Mammary epithelial cell (primary cell): ENCODE data around the gene CCDC93.

Source experiments
- EZH2 ChIP-seq: IDR thresholded peaks from 2 replicates; pipeline ENCODE4 v1.6.1; 2012; ENCODE audit warnings: low read length, inconsistent platforms, borderline replicate concordance
- TF ChIP-seq, protein P1 (sequence below), 2 donors: IDR thresholded peaks in 1 of 2; conservative IDR thresholded peaks in 1 of 2; 2 replicates each; pipeline ENCODE4 v1.5.1; 2011 to 2012; ENCODE audit warnings: inconsistent platforms in 2 of 2, low read length in 2 of 2, mild to moderate bottlenecking in 2 of 2, control low read depth in 1 of 2, low read depth in 1 of 2; ENCODE audit not compliant: insufficient read depth in 1 of 2; ENCODE audit errors: extremely low read depth in 1 of 2

- TF ChIP-seq, protein P1, sequence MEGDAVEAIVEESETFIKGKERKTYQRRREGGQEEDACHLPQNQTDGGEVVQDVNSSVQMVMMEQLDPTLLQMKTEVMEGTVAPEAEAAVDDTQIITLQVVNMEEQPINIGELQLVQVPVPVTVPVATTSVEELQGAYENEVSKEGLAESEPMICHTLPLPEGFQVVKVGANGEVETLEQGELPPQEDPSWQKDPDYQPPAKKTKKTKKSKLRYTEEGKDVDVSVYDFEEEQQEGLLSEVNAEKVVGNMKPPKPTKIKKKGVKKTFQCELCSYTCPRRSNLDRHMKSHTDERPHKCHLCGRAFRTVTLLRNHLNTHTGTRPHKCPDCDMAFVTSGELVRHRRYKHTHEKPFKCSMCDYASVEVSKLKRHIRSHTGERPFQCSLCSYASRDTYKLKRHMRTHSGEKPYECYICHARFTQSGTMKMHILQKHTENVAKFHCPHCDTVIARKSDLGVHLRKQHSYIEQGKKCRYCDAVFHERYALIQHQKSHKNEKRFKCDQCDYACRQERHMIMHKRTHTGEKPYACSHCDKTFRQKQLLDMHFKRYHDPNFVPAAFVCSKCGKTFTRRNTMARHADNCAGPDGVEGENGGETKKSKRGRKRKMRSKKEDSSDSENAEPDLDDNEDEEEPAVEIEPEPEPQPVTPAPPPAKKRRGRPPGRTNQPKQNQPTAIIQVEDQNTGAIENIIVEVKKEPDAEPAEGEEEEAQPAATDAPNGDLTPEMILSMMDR (conservative IDR thresholded peaks at IDR 0.05 in 1 of 2, IDR thresholded peaks at IDR 0.05 in 1 of 2; ENCODE audit: extremely low read depth in 1 of 2, insufficient read depth in 1 of 2, low read depth in 1 of 2, low read length in 2 of 2), result no peak
- TF ChIP-seq EZH2, result no peak
Observed at GRCh38 chr2:117931978-117932377, 81.9 kb downstream of the CCDC93 start.
